ENCODE data around the gene ARPC4. TPM values are rescaled to one million over a fixed set of nuclear protein-coding genes. Genes with fewer than 3 reads are reported as not detected.

The ARPC4 gene
- total and polyA plus RNA-seq, 2 donors from 2014 or later: 138 to 164 TPM

DNA sequence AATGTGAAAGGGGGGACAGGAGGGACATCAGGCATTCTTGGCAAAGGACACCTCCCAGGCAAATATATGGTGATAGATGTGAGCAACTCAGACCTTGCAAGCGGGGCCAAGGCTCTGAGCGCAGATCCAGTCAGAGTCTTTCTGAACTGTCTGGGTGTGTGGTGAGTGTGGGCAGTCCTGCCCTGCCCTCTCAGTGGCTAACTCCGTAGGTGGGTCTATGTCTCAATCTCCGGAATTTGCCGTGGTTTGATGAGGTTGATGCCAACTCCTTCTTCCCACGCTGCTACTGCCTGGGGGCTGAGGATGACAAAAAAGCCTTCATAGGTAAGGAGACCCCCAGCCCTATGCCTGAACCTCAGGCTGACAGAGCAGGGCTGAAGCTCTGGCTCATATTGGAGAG lies 24.6 kb downstream of the ARPC4 start:
- Histone ChIP-seq H3K27me3 (ENCODE audit: control insufficient read depth, insufficient read depth, low read length) (no peaks in the 10 kb centered on the region), H3K27ac (ENCODE audit: low read depth in 2 of 2, low read length in 2 of 2) (no peak overlapping the region), H3K4me1 (ENCODE audit: control insufficient read depth in 2 of 3, insufficient read depth in 2 of 3, low read depth in 1 of 3, low read length in 3 of 3) (no peaks in the 10 kb centered on the region), H3K9me3 (ENCODE audit: control insufficient read depth in 2 of 3, insufficient read depth in 1 of 3, low read length in 3 of 3) (no peaks in the 10 kb centered on the region), H3K9ac (ENCODE audit: low read length in 3 of 3) (no peak overlapping the region), H3K4me3 (ENCODE audit: low read length in 3 of 3) (no peak overlapping the region), H3K36me3 (ENCODE audit: control insufficient read depth in 2 of 3, insufficient read depth in 3 of 3, low read length in 3 of 3) (peaks cover 0 to 2% (median 0%) of the 10 kb centered on the region in 3 donors)
- no peak for DNase-seq
- TF ChIP-seq, protein P1, sequence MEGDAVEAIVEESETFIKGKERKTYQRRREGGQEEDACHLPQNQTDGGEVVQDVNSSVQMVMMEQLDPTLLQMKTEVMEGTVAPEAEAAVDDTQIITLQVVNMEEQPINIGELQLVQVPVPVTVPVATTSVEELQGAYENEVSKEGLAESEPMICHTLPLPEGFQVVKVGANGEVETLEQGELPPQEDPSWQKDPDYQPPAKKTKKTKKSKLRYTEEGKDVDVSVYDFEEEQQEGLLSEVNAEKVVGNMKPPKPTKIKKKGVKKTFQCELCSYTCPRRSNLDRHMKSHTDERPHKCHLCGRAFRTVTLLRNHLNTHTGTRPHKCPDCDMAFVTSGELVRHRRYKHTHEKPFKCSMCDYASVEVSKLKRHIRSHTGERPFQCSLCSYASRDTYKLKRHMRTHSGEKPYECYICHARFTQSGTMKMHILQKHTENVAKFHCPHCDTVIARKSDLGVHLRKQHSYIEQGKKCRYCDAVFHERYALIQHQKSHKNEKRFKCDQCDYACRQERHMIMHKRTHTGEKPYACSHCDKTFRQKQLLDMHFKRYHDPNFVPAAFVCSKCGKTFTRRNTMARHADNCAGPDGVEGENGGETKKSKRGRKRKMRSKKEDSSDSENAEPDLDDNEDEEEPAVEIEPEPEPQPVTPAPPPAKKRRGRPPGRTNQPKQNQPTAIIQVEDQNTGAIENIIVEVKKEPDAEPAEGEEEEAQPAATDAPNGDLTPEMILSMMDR (IDR thresholded peaks at IDR 0.05; ENCODE audit: borderline replicate concordance, extremely low read depth, insufficient read depth): no peak
- intact Hi-C loops (cut with DNase I): no loop called here
- FAIRE-seq: no peak

DNA sequence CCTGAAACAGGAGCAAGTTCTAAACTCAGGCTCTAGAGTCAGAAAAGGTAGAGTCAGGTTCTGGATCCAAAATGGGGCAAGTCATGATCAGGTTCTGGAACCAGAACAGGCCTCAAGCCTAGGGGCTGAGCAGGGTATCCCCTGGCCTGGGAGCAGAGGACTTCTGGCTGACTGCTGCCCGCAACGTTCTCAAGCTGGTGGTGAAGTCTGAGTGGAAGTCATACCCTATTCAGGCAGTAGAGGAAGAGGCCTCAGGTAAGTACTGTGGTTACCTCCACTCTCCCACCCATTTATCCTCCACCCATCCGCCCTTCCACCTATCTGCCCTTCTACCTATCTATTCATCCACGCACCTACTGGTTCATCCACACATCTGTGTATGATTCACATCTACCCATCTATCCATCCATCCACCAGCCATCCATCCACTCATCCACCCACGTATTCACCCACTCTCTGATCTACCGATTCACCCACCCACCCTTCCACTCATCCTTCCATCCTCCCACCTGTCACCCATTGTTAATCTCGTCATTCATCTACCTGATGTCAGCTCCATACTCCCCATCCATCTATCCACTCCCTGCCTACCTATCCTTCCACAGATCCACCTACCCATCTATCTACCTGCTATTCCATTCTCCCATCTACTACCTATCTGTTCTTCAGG lies 25.9 kb downstream of the ARPC4 start:
- no peak overlapping the region for H3K9ac ChIP-seq (ENCODE audit: low read length in 3 of 3)
- TF ChIP-seq, protein P1 (IDR thresholded peaks at IDR 0.05; ENCODE audit: borderline replicate concordance, extremely low read depth, insufficient read depth): no peak
- no peaks in the 10 kb centered on the region for H3K9me3 ChIP-seq (ENCODE audit: control insufficient read depth in 2 of 3, insufficient read depth in 1 of 3, low read length in 3 of 3)
- no peak overlapping the region for H3K27ac ChIP-seq (ENCODE audit: low read depth in 2 of 2, low read length in 2 of 2)
- no peaks in the 10 kb centered on the region for H3K36me3 ChIP-seq (ENCODE audit: control insufficient read depth in 2 of 3, insufficient read depth in 3 of 3, low read length in 3 of 3)
- H3K4me1 ChIP-seq (ENCODE audit: control insufficient read depth in 2 of 3, insufficient read depth in 2 of 3, low read depth in 1 of 3, low read length in 3 of 3): no peaks in the 10 kb centered on the region
- DNase-seq (no peak), FAIRE-seq (no peak)
- no peaks in the 10 kb centered on the region for H3K27me3 ChIP-seq (ENCODE audit: control insufficient read depth, insufficient read depth, low read length)
- intact Hi-C loops (cut with DNase I): no loop called here
- no peak overlapping the region for H3K4me3 ChIP-seq (ENCODE audit: low read length in 3 of 3)

DNA sequence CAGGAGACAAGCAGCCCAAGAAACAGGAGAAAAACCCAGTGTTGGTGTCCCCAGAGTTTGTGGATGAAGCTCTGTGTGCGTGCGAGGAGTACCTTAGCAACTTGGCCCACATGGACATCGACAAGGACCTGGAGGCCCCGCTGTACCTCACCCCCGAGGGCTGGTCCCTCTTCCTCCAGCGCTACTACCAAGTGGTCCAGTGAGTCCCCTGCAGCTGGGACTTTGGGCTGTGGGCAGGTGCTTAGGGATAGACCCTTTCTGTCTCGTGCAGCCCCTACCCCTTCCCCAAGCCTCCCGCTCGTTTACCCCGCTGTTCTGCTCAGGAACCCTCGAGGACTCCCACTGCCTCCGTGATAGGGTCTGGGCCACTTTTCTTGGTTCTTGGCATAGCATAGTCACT lies 27.7 kb downstream of the ARPC4 start:
- DNase-seq: no peak
- Histone ChIP-seq H3K9me3 (ENCODE audit: control insufficient read depth in 2 of 3, insufficient read depth in 1 of 3, low read length in 3 of 3) (no peaks in the 10 kb centered on the region), H3K4me3 (ENCODE audit: low read length in 3 of 3) (no peak overlapping the region), H3K27ac (ENCODE audit: low read depth in 2 of 2, low read length in 2 of 2) (no peak overlapping the region), H3K4me1 (ENCODE audit: control insufficient read depth in 2 of 3, insufficient read depth in 2 of 3, low read depth in 1 of 3, low read length in 3 of 3) (no peaks in the 10 kb centered on the region), H3K36me3 (ENCODE audit: control insufficient read depth in 2 of 3, insufficient read depth in 3 of 3, low read length in 3 of 3) (no peaks in the 10 kb centered on the region), H3K27me3 (ENCODE audit: control insufficient read depth, insufficient read depth, low read length) (no peaks in the 10 kb centered on the region), H3K9ac (ENCODE audit: low read length in 3 of 3) (no peak overlapping the region)
- intact Hi-C loops (cut with DNase I): no loop called here
- no peak for FAIRE-seq
- TF ChIP-seq, protein P1 (IDR thresholded peaks at IDR 0.05; ENCODE audit: borderline replicate concordance, extremely low read depth, insufficient read depth): no peak

DNA sequence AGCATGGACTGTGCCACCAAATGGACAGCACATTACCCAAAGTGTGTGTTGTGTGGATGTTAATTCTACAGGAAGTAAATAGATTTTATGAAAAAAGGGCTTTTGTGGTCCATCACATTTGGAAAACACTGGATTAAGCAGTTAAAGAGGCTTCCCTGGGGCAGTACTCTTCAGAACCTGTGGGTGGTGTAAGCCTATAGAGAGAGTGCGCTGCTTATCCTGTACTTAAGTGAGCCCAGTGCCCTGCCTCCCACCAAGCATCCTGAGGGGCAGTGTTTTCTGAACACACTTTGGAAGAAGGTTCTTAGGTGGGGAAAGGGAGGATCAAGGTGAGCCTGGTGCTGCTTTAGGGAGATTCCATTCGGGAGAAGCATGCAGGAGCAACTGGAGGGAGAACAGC lies 28.1 kb downstream of the ARPC4 start:
- intact Hi-C loops (cut with DNase I): no loop called here
- no peaks in the 10 kb centered on the region for H3K4me1 ChIP-seq (ENCODE audit: control insufficient read depth in 2 of 3, insufficient read depth in 2 of 3, low read depth in 1 of 3, low read length in 3 of 3)
- no peak overlapping the region for H3K9ac ChIP-seq (ENCODE audit: low read length in 3 of 3)
- no peaks in the 10 kb centered on the region for H3K36me3 ChIP-seq (ENCODE audit: control insufficient read depth in 2 of 3, insufficient read depth in 3 of 3, low read length in 3 of 3)
- H3K9me3 ChIP-seq (ENCODE audit: control insufficient read depth in 2 of 3, insufficient read depth in 1 of 3, low read length in 3 of 3): no peaks in the 10 kb centered on the region
- H3K4me3 ChIP-seq (ENCODE audit: low read length in 3 of 3): no peak overlapping the region
- no peak overlapping the region for H3K27ac ChIP-seq (ENCODE audit: low read depth in 2 of 2, low read length in 2 of 2)
- H3K27me3 ChIP-seq (ENCODE audit: control insufficient read depth, insufficient read depth, low read length): no peaks in the 10 kb centered on the region
- FAIRE-seq (no peak), DNase-seq (no peak)
- TF ChIP-seq, protein P1 (IDR thresholded peaks at IDR 0.05; ENCODE audit: borderline replicate concordance, extremely low read depth, insufficient read depth): no peak

All from kidney (tissue), 14 donors.